ENCODE measurements around the gene CHST10.

Gene CHST10

DNA sequence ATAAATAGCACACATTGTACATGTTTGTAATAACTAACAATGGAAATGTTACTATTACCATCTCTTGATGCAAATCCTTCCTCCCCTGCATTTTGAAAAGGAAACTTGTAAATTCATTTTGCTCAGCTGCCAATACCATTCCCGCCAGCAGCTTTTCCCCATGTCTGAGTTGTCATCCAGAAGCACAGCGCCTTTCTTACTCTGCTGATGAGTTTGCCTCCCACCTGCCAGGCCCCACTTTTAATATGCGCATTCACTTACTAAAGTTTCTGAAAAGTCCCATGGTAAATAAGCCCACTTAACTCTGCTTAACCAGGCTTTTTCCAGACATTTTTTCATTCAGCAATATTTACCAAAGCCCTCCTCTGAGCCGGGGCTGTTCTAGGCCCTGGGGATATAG lies 3.9 kb downstream of the CHST10 start:
- DNase-seq, result no peak

DNA sequence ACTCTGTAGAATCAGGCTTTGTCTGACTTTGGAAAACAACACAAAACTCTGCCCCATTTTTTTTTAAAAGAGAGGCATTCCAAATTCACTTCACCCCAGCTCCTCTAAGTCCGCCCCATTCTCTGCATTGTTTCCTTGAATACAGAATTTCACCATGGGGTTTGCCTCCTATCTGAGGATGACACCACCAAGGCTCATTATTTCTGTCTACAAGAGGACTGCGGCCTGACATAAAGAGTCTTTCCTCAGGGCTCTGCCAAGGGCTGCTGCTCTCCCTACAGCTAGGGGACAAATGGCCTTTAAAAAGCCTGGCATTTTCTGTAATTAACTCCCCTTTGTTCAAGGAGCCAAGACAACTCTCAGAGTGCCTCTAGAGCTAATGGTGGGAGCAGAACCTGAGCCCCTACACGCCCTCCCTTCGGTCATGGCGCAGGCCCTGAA lies 4.6 kb downstream of the CHST10 start:
- DNase-seq, result no peak

DNA sequence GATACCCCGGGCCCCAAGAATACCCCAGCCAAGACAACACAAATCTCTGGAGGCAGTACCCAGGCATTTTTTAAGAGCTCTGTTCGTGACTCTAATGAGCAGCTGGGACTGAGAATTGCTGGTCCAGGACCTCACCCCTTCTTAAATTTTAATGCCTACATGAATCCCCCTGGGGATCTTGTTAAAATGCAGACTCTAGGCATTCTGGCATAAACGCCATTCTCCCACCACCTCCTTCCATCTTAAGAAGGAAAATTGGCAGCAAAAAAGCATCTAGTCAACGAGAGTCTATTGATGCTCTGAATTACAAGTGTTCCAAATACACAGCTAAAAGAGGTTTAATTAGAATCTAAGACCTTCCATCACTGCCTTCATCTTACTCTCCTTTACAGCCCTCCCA lies 5.0 kb downstream of the CHST10 start:
- DNase-seq, result no peak

DNA sequence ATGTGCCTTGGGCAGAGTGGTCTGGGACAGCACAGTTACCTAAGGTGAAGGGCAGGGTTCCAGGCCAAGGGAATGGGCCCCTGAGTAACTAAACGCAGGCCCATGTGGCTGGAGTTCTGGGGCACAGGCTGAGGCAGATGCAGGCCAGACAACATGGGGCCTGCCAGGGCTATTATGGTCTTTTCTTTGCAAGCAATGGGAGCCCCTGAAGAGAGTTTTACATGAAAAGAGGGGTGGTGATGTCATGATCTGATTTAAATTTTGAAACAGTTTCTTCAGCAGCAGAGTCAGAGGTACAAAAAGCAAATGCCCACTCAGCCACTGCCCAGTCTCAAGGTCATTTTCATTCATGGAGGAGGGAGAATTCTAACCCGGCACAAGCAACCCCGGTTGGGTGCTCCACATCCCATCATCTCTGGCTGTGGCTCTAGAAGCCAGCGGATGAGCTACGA lies 5.6 kb downstream of the CHST10 start:
- no peak for DNase-seq

DNA sequence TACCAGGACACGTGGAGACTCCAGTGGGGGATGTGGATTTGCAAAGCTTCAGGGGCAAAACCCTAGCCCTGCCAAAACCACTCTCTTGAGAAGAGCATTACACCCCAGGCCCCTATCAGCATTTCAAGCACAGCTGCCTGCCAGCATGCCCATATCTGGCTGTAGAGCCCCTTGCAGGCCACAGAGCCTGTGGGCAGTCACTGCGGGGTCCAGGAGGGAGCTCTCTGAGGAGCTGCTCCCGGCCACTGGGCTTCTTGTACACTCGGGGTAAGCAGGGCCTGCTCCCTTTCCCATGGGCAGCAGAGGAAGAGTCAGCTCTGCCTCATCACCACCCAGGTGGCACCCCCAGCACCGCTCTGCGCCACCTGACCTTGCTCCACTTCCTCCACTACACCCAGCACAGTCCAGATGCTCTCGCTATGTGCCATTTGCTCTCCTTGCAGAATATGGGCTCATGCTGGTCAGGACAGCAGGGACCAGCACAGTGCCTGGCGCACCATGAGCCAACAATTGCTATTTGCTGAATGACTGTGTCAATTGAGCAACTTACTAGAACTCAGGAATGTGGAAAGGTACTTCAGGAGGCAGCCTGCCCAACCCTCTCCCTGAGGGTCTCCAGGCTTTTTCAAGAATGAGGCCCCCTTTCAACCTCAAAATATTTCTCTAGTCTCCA lies 7.4 kb downstream of the CHST10 start:
- DNase-seq, result no peak

DNA sequence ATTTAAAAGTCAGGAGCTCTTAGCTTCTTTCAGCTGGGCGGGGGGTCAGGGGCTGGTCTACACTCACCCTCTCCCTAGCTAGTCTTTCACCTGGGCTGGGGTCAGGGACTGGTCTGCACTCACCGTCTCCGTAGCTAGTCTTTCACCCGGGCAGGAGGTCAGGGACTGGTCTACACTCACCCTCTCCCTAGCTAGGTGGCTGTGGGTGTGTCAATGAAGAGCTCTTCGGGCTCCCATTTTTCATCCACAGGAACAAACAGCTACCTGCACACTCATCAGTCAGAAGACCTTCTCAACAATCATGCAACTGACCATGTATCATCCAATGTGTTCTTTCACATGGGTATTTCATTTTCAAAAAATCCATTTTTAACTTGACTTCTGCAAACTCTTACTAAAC lies 8.0 kb downstream of the CHST10 start:
- DNase-seq, result no peak

DNA sequence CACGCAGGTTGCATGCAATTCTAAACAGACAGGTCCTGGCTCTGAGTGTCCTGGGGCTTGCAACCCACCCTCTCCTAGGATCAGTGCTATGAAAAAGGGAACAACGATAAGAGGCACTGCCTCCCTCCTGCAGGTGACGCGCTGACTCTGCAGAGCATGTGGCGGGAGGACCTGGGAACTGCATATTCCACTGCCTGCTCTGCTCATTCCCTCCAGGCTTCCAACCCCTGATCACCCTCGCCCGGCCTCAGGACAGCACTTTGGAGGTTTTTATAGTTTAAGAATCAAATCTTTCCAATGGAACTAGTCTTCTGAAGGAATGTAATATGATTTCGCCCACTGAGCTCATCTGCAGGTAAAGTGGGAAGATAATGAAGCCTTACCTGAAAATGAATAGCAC lies 8.5 kb downstream of the CHST10 start:
- DNase-seq, result no peak

DNA sequence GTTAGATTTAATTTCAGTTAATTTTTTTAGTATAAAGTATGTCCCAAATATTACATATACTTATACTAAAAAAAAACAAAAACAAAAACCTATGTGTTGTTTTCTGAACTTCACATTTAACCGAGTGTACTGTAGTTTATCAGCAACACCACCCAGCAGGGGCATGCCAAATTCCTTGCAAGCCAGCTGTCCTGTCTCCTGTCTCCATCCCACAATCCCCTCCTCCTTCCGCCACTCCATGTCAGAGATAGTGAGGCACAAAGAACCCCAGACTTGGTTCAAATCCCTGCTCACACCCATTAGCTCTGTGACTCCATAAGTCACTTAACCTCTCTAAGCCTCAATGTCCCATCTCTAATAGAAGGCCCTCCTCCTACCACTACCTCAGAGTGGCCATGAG lies 9.4 kb downstream of the CHST10 start:
- DNase-seq, result no peak

DNA sequence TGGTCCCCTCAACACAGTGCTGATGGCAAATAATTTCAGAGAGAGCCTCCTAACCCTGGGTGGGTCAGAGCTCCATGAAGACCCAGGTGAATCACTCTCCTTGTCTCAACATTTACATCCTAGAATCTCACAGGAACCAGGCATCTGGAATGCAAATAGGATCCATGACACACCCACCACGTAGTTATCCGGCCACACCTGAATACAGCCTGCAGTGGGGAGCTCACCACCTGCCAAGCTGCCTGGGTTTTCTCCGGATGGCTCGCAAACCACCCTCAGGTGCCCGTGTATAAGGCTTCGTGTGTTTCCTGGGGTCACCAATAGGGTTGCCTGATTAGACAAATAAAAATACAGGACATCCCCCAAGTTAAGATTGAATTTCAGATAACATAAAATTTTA lies 9.9 kb downstream of the CHST10 start:
- DNase-seq, result no peak

DNA sequence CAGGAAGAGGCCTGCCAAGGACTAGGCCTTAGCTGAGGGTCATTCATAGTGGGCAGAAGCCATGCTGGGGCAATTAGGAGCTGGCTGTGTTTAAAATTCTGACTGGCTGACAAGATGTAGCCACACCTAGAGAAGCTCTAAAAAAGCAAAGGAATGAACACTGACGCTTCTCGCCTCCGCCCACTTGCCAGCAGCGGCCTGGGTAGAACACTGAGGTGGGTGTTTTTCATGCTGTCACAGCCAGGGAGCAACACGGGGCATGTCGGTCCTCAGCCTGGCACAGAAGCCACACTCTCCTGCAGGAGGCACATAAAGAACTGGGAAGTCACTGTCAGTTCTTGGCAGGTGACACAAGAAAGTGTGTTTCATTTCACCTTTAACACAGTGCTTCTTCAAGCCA lies 10.4 kb downstream of the CHST10 start:
- DNase-seq, result no peak

DNA sequence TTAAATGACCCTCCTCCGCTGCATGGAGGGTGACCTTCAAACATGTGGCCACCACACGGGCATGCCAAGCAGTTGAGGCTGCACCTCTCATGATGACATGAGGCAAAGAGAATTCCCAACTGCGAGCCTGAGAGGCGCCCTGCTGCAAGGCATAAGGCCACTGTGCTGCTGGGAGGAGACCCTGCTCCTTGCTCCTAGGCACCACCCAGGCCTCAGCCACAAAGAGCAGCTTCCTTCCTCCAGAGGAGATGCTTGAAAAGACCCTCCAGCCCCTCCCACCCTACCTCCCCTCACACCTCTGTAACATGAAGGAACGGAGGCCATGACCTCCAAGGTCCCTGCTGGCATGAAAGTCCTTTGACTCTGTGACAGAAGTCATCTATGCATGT lies 11.4 kb downstream of the CHST10 start:
- DNase-seq, result no peak

DNA sequence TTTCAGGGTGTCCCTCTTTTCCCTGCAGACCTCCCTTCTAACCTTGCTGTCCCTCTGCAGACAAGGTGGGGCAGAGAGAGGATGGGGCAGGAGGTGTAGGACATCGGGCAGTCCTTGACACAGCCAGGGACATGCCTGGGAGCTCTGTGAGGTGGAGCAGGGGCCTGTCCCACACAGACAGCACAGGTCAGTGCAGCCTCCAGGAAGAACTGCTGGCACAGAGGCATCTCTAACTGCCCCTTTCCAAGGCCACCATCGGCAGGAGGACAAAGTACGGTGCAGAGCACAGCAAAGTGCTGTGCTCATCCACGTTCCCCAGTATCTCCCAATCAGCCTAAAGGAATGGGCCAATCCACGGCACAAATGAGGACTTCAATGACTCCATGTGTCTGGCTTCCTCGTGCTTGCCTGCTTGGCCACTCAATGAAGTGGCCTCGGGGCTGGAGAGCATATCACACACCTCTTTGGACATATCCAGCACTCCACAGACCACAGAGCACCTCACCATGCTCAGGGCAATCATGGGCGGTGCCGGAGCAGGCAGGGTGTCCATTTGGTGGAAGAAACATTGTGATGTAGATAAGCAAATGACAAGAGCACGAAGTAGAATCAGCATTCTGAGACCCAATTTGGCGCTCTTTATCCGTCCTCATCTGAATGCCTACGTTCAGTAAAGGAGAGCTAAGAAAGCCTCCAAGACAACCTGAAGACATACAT lies 11.9 kb downstream of the CHST10 start:
- no peak for DNase-seq

DNA sequence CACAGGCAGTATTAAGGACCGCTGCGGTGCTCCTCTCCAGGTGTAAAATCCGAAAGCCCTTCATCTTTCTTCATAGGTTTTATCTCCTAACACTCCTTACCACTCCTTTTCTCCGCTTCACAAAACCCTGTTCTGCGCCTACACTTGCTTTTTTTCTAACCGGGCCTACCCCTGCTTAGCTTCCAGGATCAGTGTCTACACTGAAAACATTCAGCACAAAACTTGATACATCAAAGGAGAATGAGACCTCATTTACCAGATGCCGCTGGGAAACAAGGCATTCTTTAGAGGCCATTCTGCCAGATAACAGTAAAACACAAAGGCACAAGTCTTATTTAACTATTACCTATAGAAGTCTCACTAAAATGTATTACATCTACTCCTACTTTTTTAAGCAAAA lies 13.1 kb downstream of the CHST10 start:
- DNase-seq, result no peak

DNA sequence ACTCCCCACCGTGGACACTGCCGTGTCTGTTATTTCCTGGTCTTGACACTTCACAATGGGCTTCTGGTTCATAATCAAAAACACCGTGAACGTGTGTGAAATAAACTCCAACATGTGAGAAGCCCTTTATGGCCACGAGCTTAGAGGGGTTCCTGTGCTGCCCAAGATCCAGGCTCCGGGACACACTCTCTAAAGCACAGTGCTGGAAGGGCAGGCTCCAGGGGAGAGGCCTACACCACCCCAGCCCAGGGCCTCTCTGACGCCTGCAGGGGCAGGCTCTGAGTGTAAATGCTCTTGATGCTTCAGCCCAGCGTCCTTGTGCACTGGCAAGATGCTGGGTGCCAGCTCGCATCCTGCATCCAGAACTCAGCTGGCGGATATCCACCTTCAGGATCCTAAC lies 13.7 kb downstream of the CHST10 start:
- no peak for DNase-seq

DNA sequence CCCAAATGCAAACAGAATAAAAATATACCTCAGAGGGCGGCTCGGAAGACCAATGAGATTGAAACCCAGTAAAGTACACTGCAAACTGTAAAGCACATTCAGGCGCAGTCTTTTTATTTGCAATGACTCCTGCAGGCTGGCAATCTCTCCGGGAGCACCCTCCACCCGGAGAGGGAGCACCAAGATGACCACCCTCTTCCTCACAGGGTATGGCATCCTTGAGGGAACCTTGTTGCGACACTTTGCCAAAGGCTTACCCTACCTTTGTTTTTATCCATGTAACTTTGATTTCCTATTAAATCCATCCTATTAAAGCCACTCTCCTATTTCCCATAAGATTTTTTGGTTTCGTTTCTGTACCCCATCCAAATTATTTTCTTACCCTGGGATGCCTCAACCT lies 16.2 kb downstream of the CHST10 start:
- DNase-seq, result no peak

DNA sequence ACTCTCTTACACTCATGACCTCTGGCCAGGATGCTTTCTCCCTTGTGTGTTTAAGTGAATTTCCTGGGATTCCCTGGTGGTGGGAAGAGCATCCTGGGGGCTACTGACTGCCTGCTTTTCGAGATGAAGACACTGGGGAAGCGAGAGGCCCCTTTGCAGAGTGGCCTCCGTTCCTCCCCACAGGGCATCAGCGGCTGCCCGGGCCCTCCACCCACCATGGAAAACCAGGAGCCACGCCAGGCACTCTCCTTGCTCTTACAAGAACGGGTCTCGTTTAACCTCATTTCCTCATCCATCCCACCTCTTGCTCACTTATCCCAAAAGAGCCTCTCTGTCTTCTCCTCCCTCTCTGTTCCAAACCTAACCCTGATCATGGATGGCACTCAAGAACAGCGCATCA lies 17.8 kb downstream of the CHST10 start:
- no peak for DNase-seq

DNA sequence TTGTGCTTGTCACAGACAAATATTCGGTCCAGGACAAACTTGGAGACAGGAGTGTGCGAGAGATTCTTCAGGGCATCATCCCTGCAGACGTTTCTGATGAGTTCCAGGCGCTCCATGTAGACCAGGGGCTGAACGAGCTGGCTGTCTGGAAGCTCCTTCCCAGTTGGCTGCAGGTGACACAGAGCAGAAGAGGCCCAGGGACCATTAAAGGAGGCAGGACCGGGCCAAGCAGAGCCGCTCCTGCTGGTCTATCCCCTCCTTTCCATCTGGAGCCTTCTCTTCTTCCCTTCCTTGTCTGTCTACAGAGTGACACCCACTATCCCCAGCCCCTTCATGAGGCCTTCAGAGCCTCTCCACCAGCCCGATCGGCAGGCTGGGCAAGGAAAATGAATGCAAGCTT lies 19.5 kb downstream of the CHST10 start:
- DNase-seq, result no peak

DNA sequence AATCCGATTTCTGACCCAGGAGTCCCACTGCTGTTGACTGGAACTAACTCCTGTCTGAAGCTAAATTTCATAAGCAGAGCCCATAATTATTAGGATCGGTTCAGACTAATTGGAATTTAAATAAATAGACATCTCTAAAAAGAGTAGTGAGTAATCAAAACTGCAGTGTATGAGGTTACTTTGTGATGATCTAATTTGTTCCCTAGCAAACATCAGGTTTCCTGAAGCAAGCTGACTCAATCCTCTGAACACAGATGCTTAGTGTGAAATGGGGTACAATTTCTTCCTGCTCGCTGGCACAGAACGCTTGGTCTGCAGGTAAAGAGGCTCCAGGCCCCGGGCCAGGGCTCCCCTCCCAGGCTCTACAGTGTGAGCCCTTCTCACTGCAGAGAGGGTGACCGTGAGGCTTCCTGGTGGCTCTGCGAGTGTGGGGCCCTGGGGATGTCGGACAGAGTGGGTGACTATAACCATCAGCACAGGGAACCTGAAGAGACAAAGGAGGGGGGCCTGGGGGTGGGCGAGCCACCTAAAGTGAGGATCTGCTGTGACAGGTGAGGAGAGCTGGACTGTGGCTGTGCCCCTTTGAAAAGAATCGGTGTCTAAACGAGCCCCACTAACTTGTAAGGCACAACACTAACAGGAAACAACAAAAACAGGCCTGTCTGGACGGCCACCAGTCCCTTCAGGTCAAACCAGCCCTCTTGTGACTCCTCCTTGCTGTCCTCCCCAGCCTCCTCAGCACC lies 20.2 kb downstream of the CHST10 start:
- no peak for DNase-seq

DNA sequence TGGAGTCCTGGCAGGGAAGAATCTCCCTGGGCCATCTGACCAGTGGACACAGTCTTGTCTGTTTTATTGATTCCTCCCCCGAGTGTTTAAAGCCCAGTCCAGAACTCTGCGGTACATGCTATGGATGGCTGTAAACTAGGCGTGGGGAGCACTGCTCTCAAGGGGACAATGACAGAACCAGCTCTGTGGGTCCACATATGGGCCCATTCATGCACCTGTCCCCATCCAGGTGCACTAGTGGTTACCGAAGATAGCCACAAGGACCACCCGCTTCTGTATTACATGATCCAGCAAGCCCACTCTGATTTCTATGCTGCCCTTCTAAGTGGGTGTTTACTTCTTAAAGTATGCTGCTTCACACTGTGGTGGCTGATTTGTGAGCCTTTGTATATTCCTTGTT lies 21.0 kb downstream of the CHST10 start:
- DNase-seq, result no peak

DNA sequence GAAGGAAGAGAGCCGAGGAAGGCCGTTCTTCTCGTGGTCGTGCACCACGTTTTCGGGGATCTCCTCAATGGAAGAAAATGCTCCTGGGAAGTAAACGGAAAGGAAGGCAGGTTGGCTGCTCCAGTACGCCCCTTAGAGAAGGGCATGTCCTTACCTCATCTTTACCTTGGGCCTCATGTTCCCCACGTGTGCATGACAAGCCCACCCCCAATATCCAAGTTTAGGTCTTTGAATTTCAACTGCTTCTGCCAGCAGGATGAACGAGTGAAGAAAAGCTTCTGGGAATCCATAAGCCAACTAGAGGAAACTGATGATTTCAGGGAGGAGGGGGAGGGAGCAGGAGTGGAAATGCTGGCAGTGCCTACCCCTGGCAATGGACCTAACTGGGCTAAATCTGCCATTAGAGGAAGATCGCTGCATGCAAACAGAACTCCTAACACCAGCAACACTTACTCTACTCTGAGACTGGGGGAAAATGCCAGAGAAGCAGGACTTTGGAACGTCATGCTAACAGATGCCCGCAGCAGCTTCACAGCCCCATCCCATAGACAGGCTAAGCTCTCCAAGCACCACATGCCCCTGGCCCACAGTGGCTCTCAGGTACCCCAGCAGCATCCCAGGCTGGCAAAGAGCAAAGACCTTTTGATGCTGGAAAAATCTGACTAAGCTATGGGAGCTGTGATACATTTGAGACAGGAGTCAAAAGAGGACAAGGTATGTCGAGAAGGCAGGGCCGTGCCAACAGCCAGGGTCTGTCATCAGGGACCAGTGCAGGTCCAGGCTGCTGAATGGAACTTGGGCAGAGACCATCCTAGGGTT lies 21.7 kb downstream of the CHST10 start:
- no peak for DNase-seq

DNA sequence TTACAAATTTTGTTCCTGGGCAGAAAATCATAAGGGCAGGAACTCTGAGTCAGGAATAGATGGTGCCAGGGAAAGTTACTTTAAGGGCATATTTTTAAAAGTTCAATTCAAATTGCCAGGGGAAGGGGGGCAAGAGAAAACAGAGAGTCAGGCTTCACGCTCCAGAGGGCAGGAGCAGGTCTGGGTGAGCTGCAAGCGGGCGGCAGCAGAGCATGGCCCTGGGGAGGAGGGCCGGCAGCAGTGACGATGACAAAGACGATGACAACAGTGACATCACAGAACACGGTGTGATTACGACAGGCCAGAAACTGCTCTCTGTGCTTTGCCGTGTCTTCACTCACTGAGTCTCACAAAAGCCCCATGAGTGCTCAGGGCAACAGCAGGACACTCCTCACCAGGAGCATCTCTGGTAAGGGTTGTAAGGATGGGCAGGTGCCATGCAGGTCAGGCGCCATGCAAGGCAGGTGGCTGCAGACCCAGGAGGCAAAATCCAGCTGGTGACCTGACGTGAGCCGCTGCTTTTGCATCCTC lies 23.3 kb downstream of the CHST10 start:
- DNase-seq, result no peak

DNA sequence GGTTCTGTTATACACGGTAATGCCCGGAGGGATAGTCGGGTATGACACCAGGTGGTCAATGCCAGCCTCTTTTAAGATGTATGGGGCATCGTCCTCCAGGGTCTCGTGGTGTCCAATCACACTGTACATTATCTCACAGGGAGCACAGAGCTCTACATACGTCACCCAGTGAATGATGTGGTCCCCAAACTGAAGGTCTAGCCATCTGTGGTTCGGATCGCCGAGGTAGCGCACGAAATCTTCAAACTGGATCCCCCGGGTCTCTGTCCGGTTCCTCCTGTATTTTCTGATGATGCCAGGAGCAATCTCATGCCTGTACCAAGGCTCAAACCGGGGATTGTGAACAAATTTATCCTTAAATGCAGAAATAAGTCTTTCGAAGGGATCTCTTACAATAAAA lies 24.1 kb downstream of the CHST10 start:
- no peak for DNase-seq

DNA sequence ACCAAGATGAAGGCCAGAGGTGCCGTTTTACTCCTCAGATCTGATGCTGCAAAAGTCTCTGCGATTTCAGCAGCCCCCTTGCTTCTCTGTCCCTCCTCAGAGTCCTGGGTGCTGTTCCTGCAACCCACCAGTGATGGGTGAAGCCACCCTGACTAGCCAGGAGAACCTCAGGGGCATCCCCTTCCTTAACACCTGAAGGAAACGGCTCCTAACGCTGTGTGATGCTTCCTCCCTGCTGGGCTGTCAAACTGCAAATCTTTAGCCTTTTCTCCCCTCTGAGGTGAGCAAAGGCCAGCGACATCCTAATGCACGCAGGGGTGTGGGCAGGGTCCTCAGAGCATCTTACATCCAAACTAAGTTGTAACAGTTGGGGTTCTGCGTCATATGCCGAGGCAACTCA lies 24.8 kb downstream of the CHST10 start:
- DNase-seq, result no peak

Data from KG1 (cell line).